Measurements from ENCODE around the gene MED16. TPM values are rescaled to one million over a fixed set of nuclear protein-coding genes. Genes with fewer than 3 reads are reported as not detected.

MED16 gene
- total RNA-seq, 1 experiment from 2014 or later: 83.1 TPM

DNA sequence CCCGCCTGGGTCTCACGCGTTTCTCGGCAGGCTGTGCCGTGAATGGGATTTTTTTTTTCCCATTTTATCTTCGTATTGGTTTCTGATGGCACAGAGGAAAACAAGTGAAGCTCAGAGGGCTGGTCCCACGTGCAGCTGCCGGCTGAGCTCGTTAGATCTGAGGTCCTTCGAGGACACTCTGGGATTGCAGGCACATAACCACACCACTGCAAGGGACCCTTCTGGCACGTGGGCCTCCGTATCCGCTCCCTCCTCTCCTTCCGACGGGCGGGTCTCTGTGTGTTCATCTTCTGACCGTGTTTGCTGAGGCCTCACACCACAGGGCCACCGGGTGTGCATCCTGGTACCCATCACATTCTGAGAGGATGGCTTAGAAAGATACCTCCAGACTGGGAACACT lies 16.9 kb downstream of the MED16 start:
- no peak overlapping the region for H2BK20ac ChIP-seq (ENCODE audit: low read depth, low read length, poor library complexity, severe bottlenecking)
- H3K79me2 ChIP-seq (ENCODE audit: insufficient read depth, low read length): no peaks in the 10 kb centered on the region
- Mint-ChIP-seq H3K9me3 (peaks cover 6 to 7% of the 10 kb centered on the region in 2 experiments), H3K27ac (no peak overlapping the region; a peak in 1 of 7 replicates), H3K4me1 (peaks cover 0 to 5% of the 10 kb centered on the region in 2 experiments; a peak in 1 of 4 replicates), H3K27me3 (ENCODE audit: low read depth) (no peaks in the 10 kb centered on the region; the same call in 1 of the 2 replicates), H3K36me3 (ENCODE audit: insufficient read depth in 1 of 3, low read depth in 3 of 3) (peaks cover 22 to 47% (median 31%) of the 10 kb centered on the region in 3 experiments), H3K4me3 (no peak overlapping the region)
- no peak overlapping the region for H3K56ac ChIP-seq (ENCODE audit: insufficient read length, low read depth, low read length)
- no peak overlapping the region for H3T11ph ChIP-seq (ENCODE audit: low read length)
- H2BK12ac ChIP-seq (ENCODE audit: insufficient read length, low read depth, low read length): no peak overlapping the region
- H4K5ac ChIP-seq (ENCODE audit: insufficient read length, low read depth, low read length): no peak overlapping the region
- H3K4me2 ChIP-seq (ENCODE audit: insufficient read depth, insufficient read length, low read length): no peak overlapping the region
- no peak for DNase-seq
- TF ChIP-seq, protein P1, sequence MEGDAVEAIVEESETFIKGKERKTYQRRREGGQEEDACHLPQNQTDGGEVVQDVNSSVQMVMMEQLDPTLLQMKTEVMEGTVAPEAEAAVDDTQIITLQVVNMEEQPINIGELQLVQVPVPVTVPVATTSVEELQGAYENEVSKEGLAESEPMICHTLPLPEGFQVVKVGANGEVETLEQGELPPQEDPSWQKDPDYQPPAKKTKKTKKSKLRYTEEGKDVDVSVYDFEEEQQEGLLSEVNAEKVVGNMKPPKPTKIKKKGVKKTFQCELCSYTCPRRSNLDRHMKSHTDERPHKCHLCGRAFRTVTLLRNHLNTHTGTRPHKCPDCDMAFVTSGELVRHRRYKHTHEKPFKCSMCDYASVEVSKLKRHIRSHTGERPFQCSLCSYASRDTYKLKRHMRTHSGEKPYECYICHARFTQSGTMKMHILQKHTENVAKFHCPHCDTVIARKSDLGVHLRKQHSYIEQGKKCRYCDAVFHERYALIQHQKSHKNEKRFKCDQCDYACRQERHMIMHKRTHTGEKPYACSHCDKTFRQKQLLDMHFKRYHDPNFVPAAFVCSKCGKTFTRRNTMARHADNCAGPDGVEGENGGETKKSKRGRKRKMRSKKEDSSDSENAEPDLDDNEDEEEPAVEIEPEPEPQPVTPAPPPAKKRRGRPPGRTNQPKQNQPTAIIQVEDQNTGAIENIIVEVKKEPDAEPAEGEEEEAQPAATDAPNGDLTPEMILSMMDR (conservative IDR thresholded peaks at IDR 0.05): no peak
- H3K27ac ChIP-seq (ENCODE audit: insufficient read length, low read depth, low read length): no peak overlapping the region
- no peaks in the 10 kb centered on the region for H4K20me1 ChIP-seq (ENCODE audit: control insufficient read depth, insufficient read depth, insufficient read length)
- H3K18ac ChIP-seq (ENCODE audit: insufficient read length, low read depth, low read length): no peak overlapping the region
- H4K8ac ChIP-seq (replicated peaks; ENCODE audit: insufficient read length, low read depth, low read length): no peak overlapping the region
- H3K23ac ChIP-seq (ENCODE audit: insufficient read length, low read depth, low read length): no peak overlapping the region
- H2BK120ac ChIP-seq (ENCODE audit: low read depth, low read length, poor library complexity, severe bottlenecking): no peak overlapping the region
- H3K4me1 ChIP-seq (ENCODE audit: insufficient read depth, low read length): no peaks in the 10 kb centered on the region
- no peak overlapping the region for H2AK5ac ChIP-seq (ENCODE audit: insufficient read length, low read length)
- no peak overlapping the region for H3K9ac ChIP-seq (ENCODE audit: extremely low read depth, insufficient read length, low read length)
- H3K4ac ChIP-seq (ENCODE audit: low read depth, low read length): no peak overlapping the region
- H3K9me3 ChIP-seq (ENCODE audit: control insufficient read depth, low read depth, low read length): no peaks in the 10 kb centered on the region
- no CpG with 5 or more reads among the region's 18 CpGs for WGBS (ENCODE audit: extremely low coverage, insufficient read length, low lambda C conversion rate)
- H2AFZ ChIP-seq (ENCODE audit: low read length): no peak overlapping the region
- no peak overlapping the region for H4K91ac ChIP-seq (ENCODE audit: insufficient read length, low read depth, low read length)
- no peaks in the 10 kb centered on the region for H3K27me3 ChIP-seq (ENCODE audit: insufficient read depth, low read length)
- H2BK5ac ChIP-seq (ENCODE audit: insufficient read length, low read length): no peak overlapping the region
- no peak overlapping the region for H3K14ac ChIP-seq (ENCODE audit: insufficient read depth, low read length)
- H2BK15ac ChIP-seq (ENCODE audit: low read depth, low read length): no peak overlapping the region
- no peaks in the 10 kb centered on the region for H3K79me1 ChIP-seq (ENCODE audit: insufficient read depth, low read depth, low read length, poor library complexity, severe bottlenecking)
- peaks cover 3% of the 10 kb centered on the region for H3K23me2 ChIP-seq (ENCODE audit: insufficient read length, low read depth, low read length, poor library complexity, severe bottlenecking)

All from H9 (cell line).